Eye (tissue), 1 donor: ENCODE results near the gene EPHB1.
A peak's percentile ranks its signal among the peaks of the same experiment; 100 is the strongest.
"Not testable (repeated sequence)": the region's sequence is repeated elsewhere in the genome, so short reads cannot be mapped to it uniquely, and the experiment has no call there.

ENCODE experiments used
- DNase-seq: peaks from one replicate; pipeline ENCODE4 v3.0.0-alpha.2; 2015

EPHB1 gene

DNA sequence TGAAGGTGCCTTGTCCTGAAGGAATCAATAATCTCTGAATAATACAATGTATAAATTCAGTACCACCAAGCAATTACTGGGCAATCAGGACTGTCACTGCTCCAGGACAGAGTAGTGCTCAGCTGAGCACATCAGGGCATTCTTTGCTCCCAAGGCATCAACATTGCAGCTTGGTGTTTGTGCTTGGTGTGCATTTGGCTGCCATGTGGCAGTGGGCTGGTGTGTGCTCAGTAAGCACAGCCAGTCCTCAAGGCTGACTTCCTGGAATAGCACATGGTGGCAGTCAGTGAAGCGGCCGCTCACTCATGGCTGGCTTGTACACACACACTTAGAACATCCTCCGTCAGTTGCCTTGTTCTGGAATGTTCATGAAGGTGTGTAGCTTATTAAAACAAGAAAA lies 217.0 kb downstream of the EPHB1 start:
- DNase-seq: peak; percentile 29

DNA sequence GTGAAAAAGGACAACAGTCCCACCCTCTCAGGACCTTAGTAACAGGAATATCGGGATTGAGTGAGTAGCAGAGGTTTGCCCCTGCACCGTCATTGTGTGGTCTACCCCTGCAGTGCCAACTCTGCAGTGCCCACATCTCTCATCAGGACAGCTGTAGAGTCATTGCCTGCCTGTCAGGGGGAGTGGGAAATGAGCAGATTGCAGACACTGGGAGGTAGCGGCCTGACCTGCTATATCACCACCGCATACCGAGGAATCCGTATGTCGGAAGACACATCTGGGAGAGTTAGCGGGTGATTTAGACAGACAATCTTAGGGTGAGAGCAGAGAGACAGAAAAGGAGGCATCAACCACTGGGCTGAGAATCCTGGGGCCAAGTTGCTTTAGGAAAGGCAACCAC lies 218.1 kb downstream of the EPHB1 start:
- DNase-seq: no peak

DNA sequence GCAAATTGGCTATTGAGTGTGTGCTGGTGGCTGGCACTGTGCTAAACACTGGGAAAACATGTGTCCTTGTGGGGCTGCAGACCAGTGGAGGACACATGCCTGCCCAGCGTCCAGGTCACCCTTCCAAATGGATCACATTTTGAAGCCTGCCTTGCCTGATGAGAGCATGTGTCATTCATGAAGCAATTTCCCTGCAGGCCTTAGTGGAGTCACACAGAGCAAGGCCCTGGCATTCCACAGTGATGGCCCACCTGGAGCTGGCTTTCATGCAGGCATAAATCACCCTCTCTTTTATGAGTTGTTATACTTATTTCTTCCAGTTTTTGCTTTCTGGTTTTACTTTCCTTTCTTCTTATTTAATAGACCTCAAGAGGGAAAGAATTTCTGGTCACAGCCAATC lies 219.5 kb downstream of the EPHB1 start:
- peak; percentile 52 for DNase-seq

DNA sequence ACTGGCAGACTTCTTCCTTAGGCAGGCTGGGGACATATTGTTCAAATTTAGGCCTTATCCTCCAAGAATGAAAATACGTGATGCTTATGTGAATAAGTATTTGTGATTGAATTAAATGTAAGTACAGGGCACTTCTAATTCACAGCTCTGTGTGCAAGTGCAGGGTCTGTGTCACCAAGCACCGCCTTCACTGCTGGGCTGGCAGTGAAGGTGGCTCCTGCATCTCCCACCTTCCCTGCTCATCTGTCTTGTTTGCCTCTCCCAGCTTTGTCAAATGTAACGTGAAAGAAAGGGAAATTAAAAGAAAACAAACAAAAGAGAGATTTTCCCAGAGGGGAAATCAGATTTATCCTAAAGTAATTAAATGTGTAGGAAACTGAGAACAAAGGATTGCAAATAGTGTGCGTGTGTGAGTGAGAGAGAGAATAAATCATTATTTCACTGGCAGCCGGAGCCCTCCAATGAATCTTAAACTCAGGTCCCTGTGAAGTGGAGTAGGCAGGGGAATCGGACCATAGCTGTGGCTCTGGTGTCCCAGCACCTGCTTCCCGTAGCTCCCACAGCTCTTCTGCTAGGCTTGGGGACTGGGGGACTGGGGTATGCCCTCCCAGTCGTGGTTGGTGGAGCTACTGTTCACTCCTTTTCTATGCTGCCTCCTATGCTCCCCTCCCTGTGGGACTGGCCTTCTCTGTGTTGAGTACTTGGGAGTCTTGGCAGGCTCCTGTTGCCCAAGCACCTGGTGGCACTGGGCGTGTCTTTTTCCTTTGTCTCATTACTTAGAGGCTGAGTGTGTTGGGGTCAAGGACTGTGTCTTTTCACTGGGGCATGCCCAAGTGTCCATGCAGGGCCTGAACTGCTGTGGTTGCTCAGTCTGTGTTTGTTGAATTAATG lies 222.2 kb downstream of the EPHB1 start:
- peak; percentile 30 for DNase-seq

DNA sequence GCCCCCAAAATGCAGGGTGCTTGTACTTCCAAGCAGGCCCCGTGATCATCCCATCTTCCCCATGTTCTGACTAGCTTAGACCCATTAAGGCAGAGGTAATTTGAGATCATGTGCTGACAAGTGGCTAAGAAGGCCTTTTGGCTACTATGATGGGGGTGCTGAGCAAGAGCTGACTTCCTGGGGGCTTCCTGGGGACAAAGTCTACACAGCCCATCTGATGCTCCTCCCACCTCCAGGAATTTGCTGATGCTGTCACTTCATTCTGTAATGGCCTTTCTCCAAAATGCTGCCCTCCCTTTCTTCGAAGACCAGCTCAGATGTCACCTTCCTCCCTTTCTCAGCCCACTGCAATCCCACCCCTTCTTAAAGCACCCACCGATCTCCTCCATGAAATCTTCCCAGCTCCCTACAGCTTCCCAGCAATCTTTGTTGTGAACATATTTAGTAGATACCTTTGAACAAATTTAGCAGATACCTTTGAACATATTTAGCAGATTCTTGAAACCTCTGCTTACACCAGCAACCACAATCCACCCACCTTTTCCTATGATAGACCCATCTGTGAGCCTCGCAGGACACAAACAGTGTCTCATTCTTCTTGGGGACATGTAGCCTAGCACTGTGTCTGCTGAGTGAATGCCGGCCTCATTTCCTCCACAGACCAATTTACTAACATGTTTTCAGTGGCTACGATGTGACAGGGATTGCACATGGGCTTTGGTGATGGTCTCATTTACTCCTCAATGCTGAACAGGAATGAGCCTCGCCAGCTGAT lies 223.3 kb downstream of the EPHB1 start:
- no peak for DNase-seq

DNA sequence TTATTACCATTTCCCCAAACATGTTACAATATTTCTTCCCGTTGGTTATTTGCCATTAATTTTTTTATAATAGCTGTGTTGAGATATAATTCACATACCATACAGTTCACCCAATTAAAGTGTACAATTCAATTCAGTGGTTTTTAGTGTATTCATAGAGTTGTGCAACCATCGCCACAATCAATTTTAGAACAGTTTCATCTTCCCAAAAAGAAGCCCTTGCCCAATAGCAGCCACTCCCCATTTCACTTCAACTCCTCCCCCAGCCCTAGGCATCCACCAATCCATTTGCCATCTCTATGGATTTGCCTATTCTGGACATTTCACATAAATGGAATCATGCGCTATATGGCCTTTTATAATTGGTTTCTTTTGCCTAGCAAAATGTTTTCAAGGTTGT lies 225.1 kb downstream of the EPHB1 start:
- DNase-seq: no peak

DNA sequence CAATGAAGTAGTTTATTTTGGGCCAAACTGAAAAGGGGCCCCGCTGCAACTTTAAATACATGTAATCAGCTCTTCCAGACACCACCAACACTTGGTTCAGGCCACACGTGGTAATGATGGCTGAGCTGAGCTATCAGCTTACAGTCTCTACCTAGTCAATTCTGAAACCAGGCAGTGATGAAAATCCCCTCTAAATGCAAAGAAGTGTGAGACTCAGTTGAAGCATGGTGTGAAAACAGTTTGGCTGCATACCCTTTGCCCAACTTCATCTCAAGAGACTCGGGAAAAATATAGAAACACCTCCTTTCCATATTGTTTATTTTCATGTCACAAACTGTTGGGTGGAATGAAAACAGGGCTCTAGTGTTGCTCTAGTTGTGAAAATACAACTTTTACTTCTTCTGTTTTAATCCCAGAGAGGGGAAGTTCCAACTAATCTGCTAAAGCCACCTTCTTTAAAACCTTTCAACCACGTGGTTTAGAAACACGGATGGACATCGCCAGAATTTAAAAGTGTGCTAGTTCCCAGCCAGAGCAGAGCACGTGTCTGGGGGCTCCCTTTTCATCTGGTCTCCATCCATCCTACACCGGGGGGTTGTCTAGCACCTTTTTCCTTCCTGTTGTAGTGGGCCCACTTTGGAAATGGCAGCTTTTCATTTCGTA lies 229.1 kb downstream of the EPHB1 start:
- DNase-seq: no peak

DNA sequence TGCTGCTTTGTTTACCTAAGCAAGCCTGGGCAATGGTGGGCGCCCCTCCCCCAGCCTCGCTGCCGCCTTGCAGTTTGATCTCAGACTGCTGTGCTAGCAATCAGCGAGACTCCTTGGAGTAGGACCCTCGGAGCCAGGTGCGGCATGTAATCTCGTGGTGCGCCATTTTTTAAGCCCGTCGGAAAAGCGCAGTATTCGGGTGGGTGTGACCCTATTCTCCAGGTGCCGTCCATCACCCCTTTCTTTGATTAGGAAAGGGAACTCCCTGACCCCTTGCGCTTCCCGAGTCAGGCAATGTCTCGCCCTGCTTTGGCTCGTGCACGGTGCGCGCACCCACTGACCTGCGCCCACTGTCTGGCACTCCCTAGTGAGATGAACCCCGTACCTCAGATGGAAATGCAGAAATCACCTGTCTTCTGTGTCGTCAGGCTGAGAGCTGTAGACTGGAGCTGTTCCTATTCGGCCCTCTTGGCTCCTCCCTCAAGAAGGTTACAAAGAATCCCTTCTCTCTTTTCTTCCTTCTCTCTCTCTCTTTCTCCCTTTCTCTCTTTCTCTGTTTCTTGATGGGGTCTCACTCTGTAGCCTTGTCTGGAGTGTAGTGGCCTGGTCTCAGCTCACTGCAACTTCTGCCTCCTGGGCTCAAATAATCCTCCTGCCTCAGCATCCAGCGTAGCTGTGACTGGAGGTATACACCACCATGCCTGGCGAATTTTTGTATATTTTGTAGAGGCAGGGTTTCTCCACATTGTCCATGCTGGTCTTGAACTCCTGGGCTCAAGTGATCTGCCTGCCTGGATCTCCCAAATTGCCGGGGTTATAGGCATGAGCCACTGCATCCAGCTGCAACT lies 235.9 kb downstream of the EPHB1 start:
- not testable (repeated sequence) for DNase-seq

DNA sequence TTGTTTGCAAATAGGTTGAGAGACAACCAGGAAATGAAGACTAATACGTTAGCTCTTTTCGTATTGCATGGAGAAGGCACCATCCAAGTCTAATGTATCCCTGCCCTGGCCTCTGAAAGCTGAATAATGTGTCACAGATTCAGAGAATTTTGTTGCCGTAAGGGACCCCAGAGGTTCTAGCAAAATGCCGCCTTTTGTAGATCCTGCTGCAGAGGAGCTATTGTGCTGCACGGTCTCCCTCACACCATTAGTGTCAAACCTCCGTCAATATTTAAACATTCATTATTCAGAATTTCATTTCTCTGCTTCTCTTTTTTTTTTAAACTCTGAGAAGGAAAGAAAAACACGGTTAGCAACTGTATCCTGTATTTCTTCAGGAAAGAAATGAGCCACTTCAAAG lies 238.7 kb downstream of the EPHB1 start:
- peak; percentile 28 for DNase-seq

DNA sequence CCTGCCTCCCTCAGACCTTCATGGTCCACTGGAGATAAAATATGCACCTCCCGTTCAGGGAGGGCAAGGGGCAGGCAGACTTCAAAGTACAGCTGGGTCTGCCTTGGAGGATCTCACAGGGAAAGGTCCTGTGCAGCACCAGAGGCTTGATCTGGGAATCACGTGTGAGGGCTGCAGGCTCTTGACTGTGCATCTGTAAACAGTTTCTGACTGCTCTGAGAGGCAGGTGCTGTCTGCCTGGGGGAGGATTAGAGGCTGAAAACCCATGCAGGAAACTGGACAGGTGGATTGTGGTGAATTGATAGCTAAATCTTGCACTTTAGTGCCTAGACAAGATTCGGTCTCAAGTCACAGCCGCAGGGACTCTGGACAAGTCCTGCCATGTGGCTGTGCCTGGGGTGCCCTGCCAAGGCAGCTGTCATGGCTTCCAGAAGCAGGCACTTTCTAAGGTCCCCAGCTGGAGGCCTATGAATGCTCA lies 239.3 kb downstream of the EPHB1 start:
- DNase-seq: peak; percentile 73

DNA sequence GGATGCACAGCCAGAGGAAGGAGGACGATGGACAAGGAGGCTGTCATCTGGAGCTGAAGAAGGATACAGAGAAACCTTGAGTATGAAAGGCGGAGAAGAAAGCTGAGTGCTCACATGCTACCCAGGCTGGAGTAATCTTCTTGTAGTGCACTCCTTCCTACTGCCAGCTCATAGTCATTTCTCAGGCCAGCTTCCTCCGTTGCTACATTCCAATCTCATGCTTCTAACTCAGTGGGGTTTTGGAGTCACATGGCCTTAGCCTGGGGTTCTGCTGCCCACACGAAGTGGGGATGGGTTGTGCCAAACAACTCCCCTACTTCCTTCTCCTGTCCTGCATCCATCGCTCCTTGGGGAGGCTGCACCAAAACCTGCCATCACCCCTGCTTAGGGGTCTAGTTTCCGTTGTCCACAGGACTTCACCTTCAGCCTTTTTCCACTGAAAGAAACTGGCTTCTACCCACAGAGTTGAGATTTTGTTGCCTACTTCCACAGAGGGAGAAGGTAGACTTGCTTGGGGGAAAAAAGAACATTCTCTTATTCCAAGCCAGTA lies 239.9 kb downstream of the EPHB1 start:
- no peak for DNase-seq

DNA sequence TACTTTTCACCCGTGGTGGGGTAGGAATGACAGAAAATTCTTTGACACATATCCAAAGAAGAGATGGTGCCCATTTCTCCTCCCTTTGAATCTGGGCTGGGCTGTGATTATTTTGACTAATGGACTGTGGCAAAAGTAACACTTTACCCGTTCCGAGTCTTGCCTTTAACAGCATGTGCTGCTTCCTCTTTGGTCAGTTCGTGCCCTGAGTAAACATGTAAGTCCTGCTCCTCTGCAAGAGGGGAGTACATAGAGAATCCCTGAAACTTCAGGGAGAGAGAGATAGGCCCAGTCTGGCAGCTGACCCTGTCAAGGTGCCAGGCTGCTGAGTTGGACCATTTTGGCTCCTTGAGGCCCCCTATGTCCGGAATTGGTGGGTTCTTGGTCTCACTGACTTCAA lies 243.1 kb downstream of the EPHB1 start:
- no peak for DNase-seq

DNA sequence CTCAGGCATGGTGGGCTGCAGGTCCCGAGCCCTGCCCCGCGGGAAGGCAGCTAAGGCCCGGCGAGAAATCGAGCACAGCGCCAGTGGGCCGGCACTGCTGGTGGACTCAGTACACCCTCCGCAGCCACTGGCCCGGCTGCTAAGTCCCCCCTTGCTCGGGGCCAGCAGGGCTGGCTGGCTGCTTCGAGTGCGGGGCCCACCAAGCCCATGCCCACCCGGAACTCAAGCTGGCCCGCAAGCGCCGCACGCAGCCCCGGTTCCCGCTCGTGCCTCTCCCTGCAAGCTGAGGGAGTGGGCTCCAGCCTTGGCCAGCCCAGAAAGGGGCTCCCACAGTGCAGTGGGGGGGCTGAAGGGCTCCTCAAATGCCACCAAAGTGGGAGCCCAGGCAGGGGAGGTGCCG lies 244.5 kb downstream of the EPHB1 start:
- DNase-seq: not testable (repeated sequence)

DNA sequence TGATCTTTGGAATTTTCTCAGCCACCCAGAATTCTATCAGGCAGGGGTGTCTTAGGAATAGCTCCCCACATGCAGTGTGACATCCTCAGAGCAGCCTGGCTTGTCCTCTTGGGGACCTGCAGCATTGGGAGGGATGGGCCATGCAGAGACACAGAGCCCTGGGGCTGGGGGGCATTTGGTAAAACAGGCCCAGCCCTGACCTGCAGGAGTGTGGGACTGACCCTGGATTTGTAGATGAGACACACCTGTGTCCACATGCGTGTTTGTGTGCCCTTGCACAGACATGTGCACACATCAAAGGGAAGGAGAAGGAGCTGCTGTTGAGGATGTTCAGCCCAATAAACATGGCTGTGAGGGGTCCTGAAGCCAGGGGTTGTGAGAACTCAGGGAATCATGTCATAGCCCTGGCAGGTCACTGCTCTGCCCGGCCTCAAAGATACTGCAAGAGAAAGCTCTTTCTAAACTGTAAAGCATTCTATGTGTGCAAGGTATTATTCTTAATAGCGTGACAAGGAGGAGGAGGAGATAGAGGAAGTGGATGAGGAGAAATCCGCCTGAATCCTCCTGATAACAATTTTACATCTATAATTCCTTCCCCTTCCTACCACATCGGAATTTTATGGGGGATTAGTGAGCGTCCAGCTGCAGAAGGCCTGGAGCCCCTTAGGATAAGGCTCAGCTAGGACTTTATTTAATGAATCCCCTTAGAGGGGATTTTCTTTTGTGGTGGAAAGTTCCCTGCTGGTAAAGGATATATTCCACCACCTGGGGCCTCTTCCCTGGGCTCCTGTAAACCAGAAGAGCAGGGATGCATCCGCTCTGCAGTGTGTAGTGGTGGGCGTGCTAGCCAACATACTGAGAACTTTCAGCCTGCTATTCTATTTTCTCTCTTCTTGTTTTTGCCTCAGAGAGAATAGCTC lies 245.5 kb downstream of the EPHB1 start:
- DNase-seq: no peak

DNA sequence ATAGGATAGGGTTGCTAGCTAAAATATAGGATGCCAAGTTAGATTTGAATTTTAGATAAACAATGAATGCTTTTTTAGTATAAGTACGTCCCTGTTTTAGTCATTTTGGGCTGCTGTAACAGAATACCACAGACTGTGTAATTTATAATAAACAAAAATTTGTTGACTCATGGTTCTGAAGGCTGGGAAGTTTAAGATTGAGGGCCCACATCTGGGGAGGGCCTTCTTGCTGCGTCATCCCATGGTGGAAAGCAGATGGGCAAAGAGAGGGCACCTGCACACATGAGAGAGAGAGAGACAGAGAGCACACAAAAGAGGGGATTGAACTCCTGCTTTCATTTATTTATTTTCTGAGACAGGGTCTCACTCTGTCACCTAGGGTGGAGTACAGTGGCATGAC lies 246.5 kb downstream of the EPHB1 start:
- DNase-seq: no peak

DNA sequence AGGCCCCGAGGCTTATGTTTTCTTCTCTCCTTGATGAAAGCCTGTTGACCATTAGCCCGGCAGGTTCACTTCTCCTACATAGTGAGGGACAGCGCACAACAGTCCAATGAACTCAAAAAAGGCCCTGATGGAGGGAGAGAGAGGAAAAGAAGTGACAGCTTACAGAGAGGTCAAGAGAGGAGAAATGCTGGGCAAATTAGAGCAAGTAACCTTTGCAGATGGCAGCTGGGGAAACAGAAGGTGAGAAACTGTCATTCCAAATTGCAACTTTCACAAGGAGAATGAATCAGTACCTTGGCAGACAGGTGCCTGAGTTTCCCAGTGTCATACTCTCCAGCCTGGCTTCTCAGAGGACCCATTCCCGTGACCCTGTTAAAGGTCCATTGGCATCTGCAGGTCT lies 252.0 kb downstream of the EPHB1 start:
- peak; percentile 54 for DNase-seq

DNA sequence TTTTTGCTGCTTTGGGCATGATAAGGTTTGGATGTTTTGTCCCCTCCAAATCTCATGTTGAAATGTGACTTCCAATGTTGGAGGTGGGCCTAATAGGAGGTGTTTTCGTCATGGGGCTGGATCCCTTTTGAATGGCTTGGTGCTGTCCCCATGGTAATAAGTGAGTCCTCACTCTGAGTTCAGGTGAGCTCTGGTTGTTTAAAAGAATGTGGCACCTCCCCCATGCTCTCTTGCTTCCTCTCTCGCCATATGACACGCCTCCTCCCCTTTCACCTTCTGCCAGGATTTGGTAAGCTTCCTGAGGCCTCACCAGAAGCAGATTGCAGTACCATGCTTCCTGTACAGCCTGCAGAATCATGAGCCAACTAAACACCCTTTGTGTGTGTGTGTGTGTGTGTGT lies 255.5 kb downstream of the EPHB1 start:
- no peak for DNase-seq

DNA sequence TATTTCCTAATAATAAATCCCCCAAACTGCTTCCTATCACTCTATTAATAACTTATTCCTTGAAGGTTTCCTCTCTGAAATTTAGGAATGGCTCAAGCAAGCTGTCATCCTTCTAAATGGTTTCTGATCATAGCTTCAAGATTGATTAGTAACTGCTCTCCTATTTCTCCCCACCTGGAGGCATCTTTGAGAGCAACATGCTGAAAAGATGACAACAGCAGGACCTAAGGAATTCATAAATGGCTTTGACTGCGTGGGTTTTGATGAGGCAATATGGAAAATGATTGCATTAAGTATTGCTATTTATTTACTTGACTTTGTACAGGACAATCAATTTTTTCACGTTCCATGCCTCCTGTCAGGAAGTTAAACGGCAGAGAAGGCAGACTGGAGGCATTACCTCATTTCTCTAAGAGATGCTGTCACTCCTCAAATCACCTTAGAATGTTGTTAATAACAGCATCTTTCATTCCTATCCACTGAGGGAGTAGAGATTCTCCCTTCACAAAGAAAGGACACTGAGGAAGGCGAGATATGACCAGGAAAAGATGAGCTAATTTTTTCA lies 256.4 kb downstream of the EPHB1 start:
- no peak for DNase-seq

DNA sequence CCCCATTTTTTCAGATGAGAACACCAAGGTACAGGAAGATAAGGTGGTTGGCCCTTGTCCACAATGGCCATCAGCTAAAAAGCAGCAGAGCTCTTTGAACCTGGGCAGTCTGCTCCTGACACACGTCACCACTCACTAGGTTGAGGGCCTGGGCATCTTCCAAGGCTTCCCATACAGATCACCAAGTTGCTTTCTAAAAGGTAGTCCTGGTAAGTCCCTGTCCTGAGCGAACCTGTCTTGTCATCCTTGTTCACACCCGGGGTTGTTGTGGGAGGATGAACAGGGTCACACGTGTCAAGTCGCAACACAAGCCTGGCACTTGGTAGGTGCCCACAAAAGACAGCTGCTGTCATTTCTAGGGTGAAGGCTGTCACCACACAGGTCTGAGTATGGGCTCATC lies 260.4 kb downstream of the EPHB1 start:
- DNase-seq: no peak

DNA sequence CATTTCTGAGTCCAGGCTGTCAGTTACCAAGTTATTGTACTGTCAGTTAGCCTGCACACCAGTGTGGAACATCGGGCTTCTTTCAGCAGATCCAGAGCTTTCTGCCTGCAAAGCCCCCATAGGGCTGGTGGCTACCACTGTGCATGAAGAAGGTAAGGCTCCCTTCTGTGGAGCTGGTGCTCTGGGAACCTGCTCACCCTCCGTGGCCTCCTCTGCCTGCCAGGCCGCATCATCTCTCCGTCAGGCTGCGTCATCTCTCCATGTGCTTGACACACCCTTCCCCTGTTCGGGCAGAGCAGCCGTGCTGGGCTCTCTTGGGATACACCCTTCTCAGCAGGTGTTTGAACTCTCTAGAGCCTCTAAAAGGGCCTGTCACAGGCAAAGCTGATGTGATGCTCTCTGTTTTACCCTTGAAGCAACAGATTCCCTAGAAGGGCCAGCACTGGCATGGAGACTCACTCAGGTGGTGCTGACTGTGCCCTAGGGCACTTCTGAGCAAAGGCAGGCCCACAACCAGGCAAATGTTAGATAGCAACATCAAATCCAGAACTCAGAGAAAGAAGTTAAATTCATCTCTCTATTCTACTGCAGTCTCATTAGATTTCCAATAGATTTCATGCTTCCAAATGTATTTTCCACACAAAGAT lies 261.1 kb downstream of the EPHB1 start:
- no peak for DNase-seq
